Measurements from ENCODE around the gene NRXN3. TPM values are rescaled to one million over a fixed set of nuclear protein-coding genes. Genes with fewer than 3 reads are reported as not detected.

NRXN3 gene
- total and polyA plus RNA-seq, 11 donors, result 0.19 to 2.2 (median 1.1) TPM

- H3K4me3 ChIP-seq, result no peak overlapping the region
- H3K4me1 ChIP-seq, result no peaks in the 10 kb centered on the region
- ATAC-seq (no peak), DNase-seq (no peak)
- no peaks in the 10 kb centered on the region for H3K36me3 ChIP-seq
- WGBS, 4 donors, result 75 to 83% (median 80%) methylated on average over 4 of the region's 4 CpGs
- H3K9me3 ChIP-seq, result no peaks in the 10 kb centered on the region
- TF ChIP-seq, protein P1, sequence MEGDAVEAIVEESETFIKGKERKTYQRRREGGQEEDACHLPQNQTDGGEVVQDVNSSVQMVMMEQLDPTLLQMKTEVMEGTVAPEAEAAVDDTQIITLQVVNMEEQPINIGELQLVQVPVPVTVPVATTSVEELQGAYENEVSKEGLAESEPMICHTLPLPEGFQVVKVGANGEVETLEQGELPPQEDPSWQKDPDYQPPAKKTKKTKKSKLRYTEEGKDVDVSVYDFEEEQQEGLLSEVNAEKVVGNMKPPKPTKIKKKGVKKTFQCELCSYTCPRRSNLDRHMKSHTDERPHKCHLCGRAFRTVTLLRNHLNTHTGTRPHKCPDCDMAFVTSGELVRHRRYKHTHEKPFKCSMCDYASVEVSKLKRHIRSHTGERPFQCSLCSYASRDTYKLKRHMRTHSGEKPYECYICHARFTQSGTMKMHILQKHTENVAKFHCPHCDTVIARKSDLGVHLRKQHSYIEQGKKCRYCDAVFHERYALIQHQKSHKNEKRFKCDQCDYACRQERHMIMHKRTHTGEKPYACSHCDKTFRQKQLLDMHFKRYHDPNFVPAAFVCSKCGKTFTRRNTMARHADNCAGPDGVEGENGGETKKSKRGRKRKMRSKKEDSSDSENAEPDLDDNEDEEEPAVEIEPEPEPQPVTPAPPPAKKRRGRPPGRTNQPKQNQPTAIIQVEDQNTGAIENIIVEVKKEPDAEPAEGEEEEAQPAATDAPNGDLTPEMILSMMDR (IDR thresholded peaks at IDR 0.05), result no peak
- TF ChIP-seq POLR2A (IDR thresholded peaks at IDR 0.05), result no peak
- peaks cover 0 to 11% (median 0%) of the 10 kb centered on the region in 9 donors for H3K27me3 ChIP-seq
- H3K27ac ChIP-seq, result no peak overlapping the region
- intact Hi-C loops (cut with DNase I), result no loop called here
Measured at GRCh38 chr14:78129375-78129774, 40.8 kb upstream of the NRXN3 start.

DNA sequence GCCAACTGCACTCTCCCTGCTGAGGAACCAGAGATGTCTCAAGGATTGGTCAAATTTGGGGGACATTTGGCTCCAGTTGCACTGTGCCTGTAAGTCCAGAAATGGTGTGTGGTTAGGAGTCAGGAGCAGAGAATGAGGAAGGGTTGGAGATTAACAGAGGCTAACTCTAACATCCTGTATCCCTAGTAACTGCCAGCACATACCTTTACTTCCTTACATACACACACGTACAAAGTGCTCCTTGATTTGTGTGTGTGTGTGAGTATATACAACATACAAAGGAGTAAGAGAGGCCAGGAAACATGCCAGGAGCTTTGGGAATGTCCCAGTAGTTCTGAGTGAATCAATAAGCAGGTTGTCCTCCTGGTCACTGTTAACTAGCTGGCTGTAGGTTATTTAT lies 39.8 kb upstream of the NRXN3 start:
- no peak overlapping the region for H3K4me3 ChIP-seq
- no peaks in the 10 kb centered on the region for H3K9me3 ChIP-seq
- ATAC-seq (no peak), DNase-seq (no peak)
- H3K27me3 ChIP-seq, result peaks cover 0 to 5% (median 0%) of the 10 kb centered on the region in 9 donors
- H3K27ac ChIP-seq, result no peak overlapping the region
- H3K36me3 ChIP-seq, result no peaks in the 10 kb centered on the region
- WGBS, 4 donors, result 61 to 83% (median 71%) methylated on average over 1 of the region's 1 CpG
- TF ChIP-seq, protein P1 (IDR thresholded peaks at IDR 0.05), result no peak
- TF ChIP-seq POLR2A (IDR thresholded peaks at IDR 0.05), result no peak
- intact Hi-C loops (cut with DNase I), result no loop called here
- no peaks in the 10 kb centered on the region for H3K4me1 ChIP-seq

DNA sequence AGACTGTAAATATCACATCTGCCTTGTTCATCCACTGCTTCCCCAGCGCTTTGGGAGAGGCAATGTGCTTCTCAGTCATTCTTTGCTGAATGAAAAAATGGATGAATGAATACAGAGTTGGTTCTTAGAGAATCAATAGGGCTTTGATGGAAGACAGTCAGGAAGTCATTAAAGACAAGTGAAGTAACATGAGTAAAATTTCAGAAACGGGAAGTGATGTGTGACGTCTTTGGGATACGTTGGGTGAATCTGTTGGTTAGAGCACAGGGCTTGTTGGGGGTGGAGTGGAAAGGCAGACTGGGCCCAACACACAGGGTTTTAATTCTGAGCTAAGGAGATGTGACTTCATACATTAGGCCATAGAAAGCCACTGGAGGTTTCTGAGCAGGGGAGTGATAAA lies 39.0 kb upstream of the NRXN3 start:
- TF ChIP-seq POLR2A (IDR thresholded peaks at IDR 0.05), result no peak
- TF ChIP-seq, protein P1 (IDR thresholded peaks at IDR 0.05), result no peak
- 72 to 76% (median 73%) methylated on average over 4 of the region's 4 CpGs for WGBS, 4 donors
- Histone ChIP-seq H3K27ac (no peak overlapping the region), H3K27me3 (peaks cover 0 to 2% (median 0%) of the 10 kb centered on the region in 9 donors), H3K9me3 (no peaks in the 10 kb centered on the region), H3K36me3 (no peaks in the 10 kb centered on the region), H3K4me1 (no peaks in the 10 kb centered on the region), H3K4me3 (no peak overlapping the region)
- DNase-seq (no peak), ATAC-seq (no peak)
- intact Hi-C loops (cut with DNase I), result no loop called here

DNA sequence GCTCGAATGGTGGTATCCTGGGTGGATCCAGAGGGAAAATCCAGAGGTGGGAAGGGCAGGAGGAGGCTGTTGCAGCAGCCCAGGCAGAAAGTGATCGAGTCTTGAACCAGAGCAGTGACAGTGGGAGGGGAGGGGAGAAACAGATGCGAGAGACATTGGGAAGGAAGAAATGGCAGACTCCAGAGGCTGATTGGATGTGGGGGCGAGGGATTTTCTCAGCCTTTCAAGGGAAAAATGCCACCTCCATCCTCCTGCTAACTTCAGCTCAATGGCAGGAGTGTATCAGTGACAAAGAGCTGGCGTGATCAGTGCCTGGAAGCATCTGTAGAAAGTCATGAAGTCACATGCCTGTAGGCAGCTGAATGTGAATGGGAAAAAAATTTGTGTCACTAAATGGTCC lies 38.6 kb upstream of the NRXN3 start:
- no peaks in the 10 kb centered on the region for H3K27me3 ChIP-seq
- DNase-seq (no peak), ATAC-seq (no peak)
- H3K4me1 ChIP-seq, result no peaks in the 10 kb centered on the region
- no peak overlapping the region for H3K4me3 ChIP-seq
- H3K36me3 ChIP-seq, result no peaks in the 10 kb centered on the region
- intact Hi-C loops (cut with DNase I), result no loop called here
- no peak overlapping the region for H3K27ac ChIP-seq
- WGBS, 4 donors, result 70 to 76% (median 73%) methylated on average over 5 of the region's 5 CpGs
- no peak for TF ChIP-seq POLR2A (IDR thresholded peaks at IDR 0.05)
- TF ChIP-seq, protein P1 (IDR thresholded peaks at IDR 0.05), result no peak
- no peaks in the 10 kb centered on the region for H3K9me3 ChIP-seq

Data from heart left ventricle (tissue), 16 donors.